CD4-positive, alpha-beta T cell treated with Interleukin-1 beta for 1 hour (primary cell): Measurements from ENCODE around the gene DIS3L2.
"Not testable (repeated sequence)": the region's sequence is repeated elsewhere in the genome, so short reads cannot be mapped to it uniquely, and the experiment has no call there.

Experiments
- DNase-seq, 2 donors: peaks; one replicate each; pipeline ENCODE4 v3.0.0-alpha.2; 2020 to 2022

The DIS3L2 gene

DNA sequence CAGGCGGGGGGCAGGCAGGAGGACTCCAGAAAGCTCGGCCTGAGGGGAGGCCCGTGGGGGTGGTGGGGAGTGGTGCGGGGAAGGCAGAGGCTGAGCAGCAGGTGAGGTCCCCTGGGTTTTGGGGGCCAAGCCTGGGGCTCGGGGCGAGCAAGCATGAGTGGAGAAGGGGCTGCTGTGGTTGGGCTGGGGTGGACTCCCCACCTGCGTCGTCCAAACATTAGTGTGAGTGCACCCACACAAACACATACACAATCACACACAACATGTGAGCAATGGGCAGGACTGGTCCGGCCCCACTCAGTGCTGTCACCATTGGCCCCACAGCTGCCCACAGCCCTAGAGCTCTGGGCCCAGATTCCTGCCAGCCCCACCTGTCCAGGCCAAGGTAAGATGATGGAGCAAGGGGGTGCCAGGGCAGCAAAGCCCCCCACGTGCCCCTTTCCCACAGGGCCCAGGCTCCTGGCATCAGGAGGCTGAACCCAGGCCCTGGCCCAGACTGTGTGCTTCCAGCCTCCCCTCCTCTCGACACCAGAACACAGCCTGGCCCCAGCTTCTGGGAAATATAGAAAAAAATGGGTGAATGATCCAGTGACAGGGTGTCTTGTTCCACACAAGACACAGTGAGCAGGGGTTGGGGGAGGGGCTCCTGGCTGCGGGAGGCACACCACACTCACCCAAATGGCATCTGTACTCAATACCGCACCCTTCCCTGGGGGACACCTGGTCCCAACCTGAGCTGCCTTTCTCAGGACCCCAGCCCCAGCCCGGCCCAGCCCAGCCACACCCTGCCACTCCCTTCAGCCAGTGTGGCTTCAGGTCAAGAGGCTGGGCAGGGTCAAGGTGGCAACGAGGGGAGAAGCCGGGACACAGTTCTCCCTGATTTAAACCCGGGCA is 416.6 kb downstream of the DIS3L2 start:
- no peak for DNase-seq

DNA sequence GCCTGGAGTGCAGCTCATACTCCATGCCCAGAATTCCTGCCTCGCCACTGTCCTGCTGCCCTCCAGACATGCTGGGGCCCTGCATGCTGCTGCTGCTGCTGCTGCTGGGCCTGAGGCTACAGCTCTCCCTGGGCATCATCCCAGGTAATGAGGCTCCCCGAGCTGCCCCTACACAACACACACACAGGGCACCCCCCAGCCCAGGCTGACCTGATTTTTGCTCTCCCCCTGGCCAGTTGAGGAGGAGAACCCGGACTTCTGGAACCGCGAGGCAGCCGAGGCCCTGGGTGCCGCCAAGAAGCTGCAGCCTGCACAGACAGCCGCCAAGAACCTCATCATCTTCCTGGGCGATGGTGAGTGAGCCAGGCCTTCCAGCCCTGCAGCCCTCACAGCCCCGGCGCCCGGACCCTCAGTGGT is 417.2 kb downstream of the DIS3L2 start, which contains the start of gene ALPP:
Gene ALPP (plus strand): TSS at position 17 of the 417 bp plus-strand sequence. CDS start 52 bp downstream, at position 69.
- DNase-seq, result not testable (repeated sequence)

DNA sequence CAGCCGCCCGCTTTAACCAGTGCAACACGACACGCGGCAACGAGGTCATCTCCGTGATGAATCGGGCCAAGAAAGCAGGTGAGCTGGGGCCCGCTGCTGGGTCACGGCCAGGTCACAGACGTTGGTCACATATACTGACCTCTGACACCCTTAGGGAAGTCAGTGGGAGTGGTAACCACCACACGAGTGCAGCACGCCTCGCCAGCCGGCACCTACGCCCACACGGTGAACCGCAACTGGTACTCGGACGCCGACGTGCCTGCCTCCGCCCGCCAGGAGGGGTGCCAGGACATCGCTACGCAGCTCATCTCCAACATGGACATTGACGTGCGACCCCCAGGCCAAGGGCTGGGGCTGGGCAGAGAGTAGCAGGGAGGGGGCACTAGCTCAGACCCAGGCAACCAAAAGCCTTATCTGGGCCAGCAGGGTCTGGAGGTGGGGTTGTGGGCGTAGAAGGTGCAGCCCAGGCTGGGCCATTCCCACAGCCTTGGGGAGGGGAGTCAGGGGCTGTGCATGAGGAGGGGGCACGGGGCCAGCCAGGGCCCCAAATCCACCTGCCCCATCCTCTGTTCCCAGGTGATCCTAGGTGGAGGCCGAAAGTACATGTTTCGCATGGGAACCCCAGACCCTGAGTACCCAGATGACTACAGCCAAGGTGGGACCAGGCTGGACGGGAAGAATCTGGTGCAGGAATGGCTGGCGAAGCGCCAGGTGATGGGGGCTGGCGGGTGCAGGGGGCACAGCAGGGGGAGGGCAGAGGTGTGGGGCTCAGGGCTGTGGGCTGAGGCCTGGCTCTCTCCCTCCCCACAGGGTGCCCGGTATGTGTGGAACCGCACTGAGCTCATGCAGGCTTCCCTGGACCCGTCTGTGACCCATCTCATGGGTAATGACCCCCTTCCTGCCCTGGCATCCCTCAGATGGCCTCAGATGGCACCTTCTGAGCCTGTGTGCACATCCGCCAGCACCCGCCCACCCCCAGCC is 418.4 kb downstream of the DIS3L2 start:
- not testable (repeated sequence) for DNase-seq

DNA sequence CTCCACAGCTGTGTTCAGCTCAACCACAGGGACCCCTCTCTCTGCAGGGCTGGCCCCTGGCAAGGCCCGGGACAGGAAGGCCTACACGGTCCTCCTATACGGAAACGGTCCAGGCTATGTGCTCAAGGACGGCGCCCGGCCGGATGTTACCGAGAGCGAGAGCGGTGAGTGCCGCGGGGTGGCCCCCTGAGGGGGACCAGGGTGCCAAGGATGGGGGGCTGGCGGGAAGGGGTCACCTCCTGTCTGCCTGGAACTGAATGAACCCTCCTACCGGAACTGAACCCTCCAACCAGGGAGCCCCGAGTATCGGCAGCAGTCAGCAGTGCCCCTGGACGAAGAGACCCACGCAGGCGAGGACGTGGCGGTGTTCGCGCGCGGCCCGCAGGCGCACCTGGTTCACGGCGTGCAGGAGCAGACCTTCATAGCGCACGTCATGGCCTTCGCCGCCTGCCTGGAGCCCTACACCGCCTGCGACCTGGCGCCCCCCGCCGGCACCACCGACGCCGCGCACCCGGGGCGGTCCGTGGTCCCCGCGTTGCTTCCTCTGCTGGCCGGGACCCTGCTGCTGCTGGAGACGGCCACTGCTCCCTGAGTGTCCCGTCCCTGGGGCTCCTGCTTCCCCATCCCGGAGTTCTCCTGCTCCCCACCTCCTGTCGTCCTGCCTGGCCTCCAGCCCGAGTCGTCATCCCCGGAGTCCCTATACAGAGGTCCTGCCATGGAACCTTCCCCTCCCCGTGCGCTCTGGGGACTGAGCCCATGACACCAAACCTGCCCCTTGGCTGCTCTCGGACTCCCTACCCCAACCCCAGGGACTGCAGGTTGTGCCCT is 419.9 kb downstream of the DIS3L2 start:
- not testable (repeated sequence) for DNase-seq

DNA sequence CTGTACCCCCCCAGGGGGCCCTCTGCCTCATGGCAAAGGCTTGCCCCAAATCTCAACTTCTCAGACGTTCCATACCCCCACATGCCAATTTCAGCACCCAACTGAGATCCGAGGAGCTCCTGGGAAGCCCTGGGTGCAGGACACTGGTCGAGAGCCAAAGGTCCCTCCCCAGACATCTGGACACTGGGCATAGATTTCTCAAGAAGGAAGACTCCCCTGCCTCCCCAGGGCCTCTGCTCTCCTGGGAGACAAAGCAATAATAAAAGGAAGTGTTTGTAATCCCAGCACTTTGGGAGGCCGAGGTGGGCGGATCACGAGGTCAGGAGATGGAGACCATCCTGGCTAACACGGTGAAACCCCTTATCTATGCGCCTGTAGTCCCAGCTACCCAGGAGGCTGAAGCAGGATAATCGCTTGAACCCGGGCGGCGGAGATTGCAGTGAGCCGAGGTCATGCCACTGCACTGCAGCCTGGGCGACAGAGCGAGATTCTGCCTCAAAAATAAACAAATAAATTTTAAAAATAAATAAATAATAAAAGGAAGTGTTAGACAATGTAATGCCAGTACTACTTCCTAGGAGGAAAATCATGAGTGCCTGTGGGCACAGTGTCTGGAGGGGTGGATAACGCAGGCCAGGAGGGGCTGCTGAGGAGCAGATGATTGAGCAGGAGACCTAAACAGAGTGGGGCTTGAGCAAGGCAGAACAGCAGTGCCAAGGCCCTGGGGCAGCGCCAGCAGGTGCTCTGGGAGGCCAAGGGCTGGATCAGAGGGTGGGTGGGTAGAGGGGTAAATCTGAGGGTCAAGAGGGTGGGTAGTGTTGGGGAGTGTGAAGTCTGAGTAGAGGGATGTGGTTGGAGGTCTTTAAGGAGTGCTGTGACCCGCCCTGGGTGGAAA is 421.1 kb downstream of the DIS3L2 start:
- no peak for DNase-seq

DNA sequence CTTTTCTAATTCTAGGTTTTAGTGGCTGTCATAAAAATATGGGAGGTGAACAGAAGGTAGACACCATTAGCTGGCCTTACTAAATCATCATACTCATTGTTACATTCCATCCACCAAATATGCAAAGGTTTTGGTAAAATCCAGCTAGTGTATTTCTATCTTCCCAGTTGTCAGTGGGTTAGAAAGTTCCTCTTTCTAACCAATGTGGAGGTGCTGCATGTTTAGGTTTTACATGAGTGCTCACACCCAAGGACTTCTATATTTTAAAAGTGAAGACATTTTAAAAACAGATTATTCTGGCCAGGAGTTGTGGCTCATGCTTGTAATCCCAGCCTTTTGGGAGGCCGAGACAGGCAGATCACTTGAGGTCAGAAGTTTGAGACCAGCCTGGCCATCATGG is 423.0 kb downstream of the DIS3L2 start:
- no peak for DNase-seq

DNA sequence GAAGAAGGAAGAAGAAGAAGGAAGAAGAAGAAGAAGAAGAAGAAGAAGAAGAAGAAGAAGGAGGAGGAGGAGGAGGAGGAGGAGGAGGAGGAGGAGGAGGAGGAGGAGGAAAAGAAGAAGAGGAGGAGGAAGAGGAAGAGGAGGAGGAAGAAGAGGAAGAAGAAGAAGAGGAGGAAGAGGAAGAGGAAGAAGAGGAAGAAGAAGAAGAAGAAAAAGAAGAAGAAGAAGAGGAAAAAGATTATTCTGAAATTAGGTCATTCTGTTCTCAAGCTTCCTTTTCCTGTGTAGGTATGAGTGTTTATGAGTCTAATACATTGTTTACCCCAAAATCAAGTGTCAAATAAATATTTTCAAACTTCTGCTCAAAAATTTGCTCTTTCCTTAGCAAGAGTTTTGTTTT is 423.5 kb downstream of the DIS3L2 start:
- not testable (repeated sequence) for DNase-seq

DNA sequence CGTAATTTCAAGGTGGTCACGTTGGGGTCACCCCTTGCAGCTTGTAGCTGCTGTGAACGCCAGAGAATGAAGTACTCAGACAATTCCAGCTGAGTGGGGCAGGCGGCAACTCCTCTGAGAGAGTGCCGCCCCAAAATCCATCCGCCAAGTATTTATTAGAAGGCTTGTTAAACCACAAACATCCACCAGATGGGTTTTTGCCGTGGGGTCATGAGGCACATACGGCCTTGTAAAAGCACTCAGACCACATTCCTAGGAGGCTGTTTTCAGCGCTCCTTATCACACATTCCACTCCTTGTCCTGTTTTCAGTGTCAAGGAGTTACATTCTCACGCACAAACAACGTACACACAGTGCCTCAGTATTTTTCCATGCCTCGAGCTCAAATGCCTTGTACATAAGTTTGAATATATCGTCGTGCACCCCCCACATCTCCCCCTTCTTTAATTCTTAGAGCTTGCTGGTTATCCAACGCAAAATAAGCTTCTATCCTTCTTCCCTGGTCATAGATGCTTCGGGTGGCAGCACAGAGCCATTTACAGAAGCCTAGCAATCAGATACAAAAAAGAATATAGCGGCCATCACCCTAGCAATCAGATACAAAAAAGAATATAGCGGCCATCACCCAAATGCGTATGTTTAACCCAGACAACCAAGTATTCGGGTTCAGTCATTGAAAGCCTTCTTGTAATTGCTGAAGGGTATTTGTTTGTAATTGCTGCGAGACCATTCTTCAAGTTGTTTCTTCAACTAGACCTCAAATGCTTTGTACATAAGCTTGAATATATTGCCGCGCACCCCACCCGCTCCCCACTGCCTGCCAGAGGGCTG is 424.4 kb downstream of the DIS3L2 start:
- no peak for DNase-seq

DNA sequence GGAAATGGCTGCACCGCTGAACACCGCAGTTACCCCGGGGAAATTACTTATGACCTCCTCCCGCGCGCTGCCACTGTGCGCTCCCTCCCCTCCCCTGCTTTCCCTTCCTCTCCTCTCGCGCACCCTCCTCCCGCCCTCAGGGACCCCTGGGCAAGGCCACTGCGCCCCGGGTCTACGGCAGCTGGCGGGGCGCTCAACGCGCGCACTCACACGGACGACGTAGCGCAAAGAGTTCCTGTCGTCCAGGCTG is 424.9 kb downstream of the DIS3L2 start:
- no peak for DNase-seq
